GM12878 (cell line): ENCODE results near the gene RGS6. TPM values are rescaled to one million over a fixed set of nuclear protein-coding genes. Genes with fewer than 3 reads are reported as not detected.

Experiments used
- ATAC-seq: fragments of 200-7000 bp; cut with Tn5 transposase; 3 replicates; pipeline ENCODE4 v1.9.1; 2020; ENCODE audit warnings: mild to moderate bottlenecking, moderate library complexity
- BruUV-seq: library from RNA; stranded (reverse); fragments of 400-500 nt; replicated peaks from 2 replicates; lab custom pipeline; 2021; lab: Mats Ljungman, UMichigan
- CTCF ChIA-PET: fragments of 300-600 bp; sonication (Branson Sonifier 250); formaldehyde crosslinking; extraction: SDS; loops from one replicate; lab custom pipeline; 2021; ENCODE audit warnings: inconsistent platforms; lab: Yijun Ruan, JAX
- POLR2A ChIA-PET: fragments of 350-600 bp; formaldehyde crosslinking; extraction: SDS; loops from one replicate; lab custom pipeline; 2021; ENCODE audit warnings: inconsistent platforms; lab: Charles Lee
- RAD21 ChIA-PET: fragments of 300-600 bp; sonication (Branson Sonifier 250); formaldehyde crosslinking; loops from one replicate; lab custom pipeline; 2023; ENCODE audit warnings: antibody characterized with exemption; ENCODE audit not compliant: unreplicated experiment; lab: Charles Lee
- SMC1A ChIA-PET: fragments of 300-600 bp; sonication (Branson Sonifier 250); formaldehyde crosslinking; loops from one replicate; lab custom pipeline; 2023; ENCODE audit not compliant: unreplicated experiment, uncharacterized antibody; lab: Charles Lee
- DNase-seq: peaks from one replicate; pipeline ENCODE4 v3.0.0-alpha.2; 2011; ENCODE audit warnings: low read depth, low spot score
- FAIRE-seq: peaks from 3 replicates; lab custom pipeline; 2011; peaks lifted over from hg19 to GRCh38; lab: Jason Lieb, UNC
- H2AFZ ChIP-seq: 2 replicates; pipeline ENCODE4 v1.6.0; 2011; ENCODE audit warnings: low read depth, low read length, control low read depth; ENCODE audit not compliant: control insufficient read depth
- H3K27ac ChIP-seq: 2 replicates; pipeline ENCODE4 v1.5.1; 2011; ENCODE audit warnings: control low read depth; ENCODE audit not compliant: control insufficient read depth, insufficient read depth
- H3K27me3 ChIP-seq, 2 experiments: replicated peaks in 1 of 2; 2 replicates each; pipeline versions ENCODE4 v1.6.0 to v1.6.1; 2011; ENCODE audit warnings: low read length in 1 of 2; ENCODE audit not compliant: control insufficient read depth in 2 of 2, insufficient read depth in 2 of 2
- H3K36me3 ChIP-seq, 2 experiments: 2 replicates each; pipeline ENCODE4 v1.5.1; 2011; ENCODE audit warnings: low read length in 1 of 2; ENCODE audit not compliant: control insufficient read depth in 2 of 2, insufficient read depth in 2 of 2
- H3K4me1 ChIP-seq: 2 replicates; pipeline ENCODE4 v1.6.1; 2011; ENCODE audit warnings: mild to moderate bottlenecking, low read length, moderate library complexity, mixed read lengths; ENCODE audit not compliant: control insufficient read depth, insufficient read depth
- H3K4me2 ChIP-seq: 2 replicates; pipeline ENCODE4 v1.6.0; 2011; ENCODE audit warnings: control low read depth; ENCODE audit not compliant: control insufficient read depth, insufficient read depth
- H3K4me3 ChIP-seq: fragments of 200-600 bp; sonication (generic); 2 replicates; pipeline ENCODE4 v1.5.1; 2016
- H3K79me2 ChIP-seq: 2 replicates; pipeline ENCODE4 v1.6.0; 2011; ENCODE audit warnings: low read length; ENCODE audit not compliant: control insufficient read depth, insufficient read depth
- H3K9ac ChIP-seq: 2 replicates; pipeline ENCODE4 v1.8.0; 2011; ENCODE audit warnings: low read length, control low read depth, mixed read lengths; ENCODE audit not compliant: control insufficient read depth, insufficient read depth
- H3K9me3 ChIP-seq: replicated peaks from 3 replicates; pipeline ENCODE4 v1.5.1; 2011; ENCODE audit warnings: mild to moderate bottlenecking, low read length; ENCODE audit not compliant: control insufficient read depth, insufficient read depth
- H4K20me1 ChIP-seq: 2 replicates; pipeline ENCODE4 v1.6.0; 2011; ENCODE audit not compliant: control insufficient read depth, insufficient read depth
- BCL11A ChIP-seq: IDR thresholded peaks from 2 replicates; pipeline ENCODE4 v1.6.1; 2011; ENCODE audit warnings: low read depth, low read length
- BRCA1 ChIP-seq: IDR thresholded peaks from 2 replicates; pipeline ENCODE4 v1.6.1; 2011; ENCODE audit warnings: low read depth, low read length, improper control_type of control experiment
- CREM ChIP-seq: IDR thresholded peaks from 2 replicates; pipeline ENCODE4 v1.6.1; 2014; ENCODE audit warnings: antibody characterized with exemption, low read depth
- EP300 ChIP-seq, 2 experiments: fragments of 150-350 bp in 1 of 2; IDR thresholded peaks; 2 replicates each; pipeline ENCODE4 v1.6.1; 2011 to 2012; ENCODE audit warnings: low read depth in 2 of 2, low read length in 2 of 2, borderline replicate concordance in 1 of 2, improper control_type of control experiment in 1 of 2, inconsistent platforms in 1 of 2; ENCODE audit not compliant: control insufficient read depth in 1 of 2
- MEF2A ChIP-seq: IDR thresholded peaks from 2 replicates; pipeline ENCODE4 v1.6.1; 2011; ENCODE audit warnings: low read depth, mild to moderate bottlenecking, low read length, moderate library complexity; ENCODE audit not compliant: insufficient read depth
- MEF2B ChIP-seq: fragments of 450-650 bp; IDR thresholded peaks from 2 replicates; pipeline ENCODE4 v1.6.1; 2018; ENCODE audit warnings: mild to moderate bottlenecking, moderate library complexity; ENCODE audit not compliant: partially characterized antibody, poor library complexity, severe bottlenecking
- NBN ChIP-seq: fragments of 450-650 bp; IDR thresholded peaks from 2 replicates; pipeline ENCODE4 v1.6.1; 2016
- RAD21 ChIP-seq: IDR thresholded peaks from 2 replicates; pipeline ENCODE4 v1.6.1; 2011; ENCODE audit warnings: mild to moderate bottlenecking, low read depth, low read length, moderate library complexity; ENCODE audit not compliant: insufficient read depth
- RBBP5 ChIP-seq: fragments of 200-600 bp; sonication (generic); conservative IDR thresholded peaks from 2 replicates; pipeline ENCODE4 v1.6.1; 2016
- SRF ChIP-seq, 2 experiments: IDR thresholded peaks; 2 replicates each; pipeline ENCODE4 v1.6.1; 2011; ENCODE audit warnings: low read depth in 2 of 2, low read length in 2 of 2, mild to moderate bottlenecking in 1 of 2, moderate library complexity in 1 of 2
- ZBED1 ChIP-seq: IDR thresholded peaks from 2 replicates; pipeline ENCODE4 v1.6.1; 2016; ENCODE audit warnings: borderline replicate concordance
- ZBTB33 ChIP-seq: fragments of 450-650 bp; IDR thresholded peaks from 2 replicates; pipeline ENCODE4 v1.6.1; 2017; ENCODE audit warnings: mild to moderate bottlenecking
- WGBS: methylation state at CpG from one replicate; pipeline ENCODE4 v1.1.6; 2016; ENCODE audit warnings: low lambda C conversion rate; ENCODE audit not compliant: insufficient replicate concordance, insufficient coverage; ENCODE audit errors: missing lambda C conversion rate; 5-methylcytosine and 5-hydroxymethylcytosine counted together
- in situ Hi-C: fragments of 300-500 bp; cut with MboI; formaldehyde crosslinking; loops from 9 replicates; pipeline ENCODE4 v1.14.3; 2018; ENCODE audit warnings: mixed read lengths
- intact Hi-C: fragments of 100-400 bp; cut with micrococcal nuclease; formaldehyde crosslinking; loops from one replicate; pipeline ENCODE4 v1.14.2; 2022; ENCODE audit not compliant: unreplicated experiment
- polyA plus RNA-seq, 11 experiments: library from polyadenylated mRNA; depleted of rRNA in 4 of 11; unstranded in 6 of 11; stranded (reverse) in 5 of 11; fragments of >200 nt; fragmentation: Nextera tagmentation in 4 of 11; fragmentation: Illumina TruSeq in 1 of 11; extraction: Ambion mirVana in 4 of 11; extraction: Trizol in 1 of 11; gene quantifications; 1 replicate in 1 of 11; 2 replicates in 10 of 11; pipeline versions ENCODE4 v1.2.1 to v1.2.3, GENCODE V29; 2011 to 2016; ENCODE audit warnings: inconsistent platforms in 2 of 11, missing spikeins in 2 of 11, low read depth in 1 of 11
- total RNA-seq, 4 experiments: library from RNA; depleted of rRNA in 3 of 4; stranded (reverse); fragments of >200 nt in 3 of 4; fragmentation: Illumina TruSeq in 1 of 4; extraction: Trizol in 1 of 4; gene quantifications; 2 replicates each; pipeline versions ENCODE4 v1.2.1 to v1.2.3, GENCODE V29; 2013 to 2021

RGS6 gene
- total and polyA plus RNA-seq, 10 of the 15 experiments (the other 5 are each of a cell fraction or from before 2014, with no cell fraction given): 3.9 to 18.1 (median 12.4) TPM

DNA sequence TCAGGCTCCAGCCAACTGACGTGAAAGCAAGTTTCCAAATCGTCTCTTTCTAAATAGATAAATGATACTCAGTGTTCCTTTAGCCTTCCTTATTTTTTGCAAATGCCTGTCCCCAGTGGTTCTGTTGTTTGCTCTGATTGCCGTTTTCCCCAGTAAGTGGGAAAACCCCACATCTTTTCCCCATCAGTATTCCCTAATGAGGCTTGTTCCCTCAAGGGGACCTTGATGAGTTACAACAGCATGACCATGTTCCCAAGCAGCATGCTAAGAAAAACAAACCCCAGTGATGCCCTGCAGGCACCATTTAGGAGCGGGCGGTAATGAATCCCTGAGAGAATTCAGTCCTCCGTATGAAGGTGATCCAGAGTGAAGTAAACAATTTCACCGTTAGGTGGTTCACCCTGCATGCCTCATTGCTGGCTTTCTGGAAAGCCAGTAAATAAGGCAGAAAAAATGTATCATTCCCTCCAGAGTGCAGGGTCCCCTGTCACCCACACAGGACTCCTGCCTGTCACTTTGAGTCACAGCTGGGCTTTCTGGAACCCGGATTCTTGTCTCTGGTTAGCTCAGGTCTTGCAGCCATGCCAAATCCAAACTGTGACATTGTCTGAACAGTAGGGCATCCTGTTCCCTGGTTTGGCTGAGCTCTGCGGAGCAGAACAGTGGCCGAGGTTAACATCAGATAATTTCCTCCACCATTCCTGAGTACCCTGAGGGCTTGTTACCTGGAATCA is 222.6 kb downstream of the RGS6 start:
- ChIA-PET POLR2A (interaction anchor here (1.1 to 1.3 kb wide), 2 partner anchors 9 to 58 kb away, joined by 3 to 4 read pairs; no protein-coding TSS in a partner anchor), SMC1A (interaction anchor here (0.7 to 2.4 kb wide), 15 partner anchors 10 to 221 kb away, joined by 3 to 9 read pairs (median 3); no protein-coding TSS in a partner anchor), RAD21 (interaction anchor here (0.6 to 1.5 kb wide), 5 partner anchors 10 to 221 kb away, joined by 3 to 14 read pairs (median 3); no protein-coding TSS in a partner anchor), CTCF (interaction anchor here (0.8 to 2.1 kb wide), 4 partner anchors 10 to 53 kb away, joined by 3 to 10 read pairs (median 4); no protein-coding TSS in a partner anchor)
- no peak; the same call in 2 of the 3 replicates for ATAC-seq
- H3K9ac ChIP-seq: no peak overlapping the region
- H3K9me3 ChIP-seq: no peaks in the 10 kb centered on the region; the same call in 2 of the 3 replicates
- H3K4me3 ChIP-seq: no peak overlapping the region
- no peaks in the 10 kb centered on the region for H4K20me1 ChIP-seq
- H3K27ac ChIP-seq: no peak overlapping the region
- DNase-seq: no peak
- FAIRE-seq: no peak
- no peaks in the 10 kb centered on the region for H3K36me3 ChIP-seq
- 41% methylated on average over 10 of the region's 10 CpGs for WGBS
- in situ Hi-C loops: no loop called here
- no peaks in the 10 kb centered on the region for H3K4me1 ChIP-seq
- H3K79me2 ChIP-seq: no peaks in the 10 kb centered on the region
- no TSS peak for BruUV-seq
- no peaks in the 10 kb centered on the region for H3K27me3 ChIP-seq
- TF ChIP-seq RBBP5: no peak
- TF ChIP-seq RAD21: peak; percentile 14; the same call in 1 of the 2 replicates
- H2AFZ ChIP-seq: no peak overlapping the region
- no peak overlapping the region for H3K4me2 ChIP-seq
- intact Hi-C loops: loop anchor here (10.0 kb wide), 1 partner anchor 220 kb away; the partner anchor contains the start of gene RGS6

- H4K20me1 ChIP-seq: no peaks in the 10 kb centered on the region
- in situ Hi-C loops (no loop called here), intact Hi-C loops (loop anchor here (10.0 kb wide), 1 partner anchor 221 kb away; the partner anchor contains the start of gene RGS6)
- no peaks in the 10 kb centered on the region for H3K27me3 ChIP-seq
- H3K9me3 ChIP-seq: no peaks in the 10 kb centered on the region; the same call in 2 of the 3 replicates
- DNase-seq (peak; percentile 34), FAIRE-seq (no peak), ATAC-seq (peak; percentile 90)
- no TSS peak for BruUV-seq
- RAD21 ChIA-PET: interaction anchor here (0.6 to 1.5 kb wide), 6 partner anchors 9 to 222 kb away, joined by 3 to 14 read pairs (median 4); no protein-coding TSS in a partner anchor
- no peaks in the 10 kb centered on the region for H3K4me1 ChIP-seq
- no peak overlapping the region for H3K27ac ChIP-seq
- H3K79me2 ChIP-seq: no peaks in the 10 kb centered on the region
- no peak overlapping the region for H3K4me2 ChIP-seq
- SMC1A ChIA-PET: interaction anchor here (0.6 to 2.4 kb wide), 18 partner anchors 9 to 222 kb away, joined by 3 to 9 read pairs (median 3); no protein-coding TSS in a partner anchor
- H2AFZ ChIP-seq: no peak overlapping the region
- H3K36me3 ChIP-seq: no peaks in the 10 kb centered on the region
- POLR2A ChIA-PET: interaction anchor here (1.1 to 1.3 kb wide), 2 partner anchors 9 to 59 kb away, joined by 3 to 4 read pairs; no protein-coding TSS in a partner anchor
- H3K4me3 ChIP-seq: no peak overlapping the region
- CTCF ChIA-PET: interaction anchor here (0.8 to 2.1 kb wide), 5 partner anchors 9 to 56 kb away, joined by 3 to 10 read pairs (median 3); no protein-coding TSS in a partner anchor
- 0% methylated on average over 3 of the region's 3 CpGs for WGBS
- no peak overlapping the region for H3K9ac ChIP-seq
- no peak for TF ChIP-seq RAD21
- TF ChIP-seq BRCA1: no peak
- TF ChIP-seq EP300 (IDR thresholded peaks at IDR 0.05; ENCODE audit: borderline replicate concordance in 1 of 2, control insufficient read depth in 1 of 2, low read depth in 2 of 2, low read length in 2 of 2): peak; percentile 76 to 97
- TF ChIP-seq MEF2B: peak; percentile 37
- TF ChIP-seq BCL11A: peak; percentile 100
- peak; percentile 71; the same call in 1 of the 2 replicates for TF ChIP-seq NBN
- peak; percentile 91; the same call in 1 of the 2 replicates for TF ChIP-seq ZBED1
- peak; percentile 58; the same call in 1 of the 2 replicates for TF ChIP-seq MEF2A
- peak in 1 of 2 experiments; percentile 89; a peak in 2 of 4 replicates for TF ChIP-seq SRF (IDR thresholded peaks at IDR 0.05; ENCODE audit: low read depth in 2 of 2, low read length in 2 of 2)
- no peak for TF ChIP-seq ZBTB33
- TF ChIP-seq CREM: peak; percentile 96
Observed at GRCh38 chr14:72155379-72155993, 223.3 kb downstream of the RGS6 start.
